Peyer's patch (tissue), 4 donors: ENCODE measurements around the gene NKX6-1. TPM values are rescaled to one million over a fixed set of nuclear protein-coding genes. Genes with fewer than 3 reads are reported as not detected.

ENCODE experiments used
- DNase-seq, 3 donors: peaks; one replicate each; pipeline ENCODE4 v3.0.0-alpha.2; 2017 to 2019
- H3K27ac ChIP-seq, 4 donors: fragments of 200-600 bp; sonication (generic); one replicate each; pipeline ENCODE4 v1.5.1; 2016 to 2019
- H3K27me3 ChIP-seq, 2 donors: fragments of 200-600 bp; sonication (generic); one replicate each; pipeline ENCODE4 v1.5.1; 2019
- H3K36me3 ChIP-seq, 3 donors: fragments of 200-600 bp; sonication (generic); one replicate each; pipeline ENCODE4 v1.5.1; 2016 to 2019
- H3K4me1 ChIP-seq, 4 donors: fragments of 200-600 bp; sonication (generic); one replicate each; pipeline ENCODE4 v1.5.1; 2016 to 2019
- H3K4me3 ChIP-seq, 4 donors: fragments of 200-600 bp; sonication (generic); 1 replicate in 3 of 4; 2 replicates in 1 of 4; pipeline ENCODE4 v1.5.1; 2016 to 2019; ENCODE audit warnings: mild to moderate bottlenecking in 1 of 4
- H3K9me3 ChIP-seq, 4 donors: fragments of 200-600 bp; sonication (generic); one replicate each; pipeline ENCODE4 v1.5.1; 2016 to 2019; ENCODE audit warnings: mild to moderate bottlenecking in 1 of 4
- CTCF ChIP-seq, 6 experiments: fragments of 450-650 bp in 4 of 6; fragments of 200-600 bp in 2 of 6; sonication (generic) in 1 of 6; IDR thresholded peaks; one replicate each; pipeline ENCODE4 v1.5.1; 2017 to 2019; ENCODE audit warnings: antibody characterized with exemption in 6 of 6, mild to moderate bottlenecking in 3 of 6, moderate library complexity in 1 of 6
- POLR2A ChIP-seq, 2 donors: fragments of 450-650 bp; IDR thresholded peaks; one replicate each; pipeline ENCODE4 v1.5.1; 2017; ENCODE audit warnings: antibody characterized with exemption in 2 of 2, mild to moderate bottlenecking in 2 of 2, moderate library complexity in 2 of 2
- total RNA-seq, 4 donors: library from RNA; depleted of rRNA; stranded (reverse); fragments of >200 nt; gene quantifications; one replicate each; pipeline ENCODE4 v1.1.0, GENCODE V29; 2016

NKX6-1 gene
- total RNA-seq, 4 donors from 2014 or later: not detected

- H3K27me3 ChIP-seq: peaks cover 0 to 37% of the 10 kb centered on the region in 2 donors
- H3K9me3 ChIP-seq: no peaks in the 10 kb centered on the region
- peaks cover 0 to 16% (median 3%) of the 10 kb centered on the region in 4 donors for H3K4me1 ChIP-seq
- peak in 4 of 6 experiments; percentile 18 to 64 (median 41) for TF ChIP-seq CTCF (IDR thresholded peaks at IDR 0.05)
- TF ChIP-seq POLR2A (IDR thresholded peaks at IDR 0.05): no peak
- H3K4me3 ChIP-seq: peak overlapping the region in 3 of 4 donors; percentile 1 to 39 (median 2)
- DNase-seq: no peak
- H3K27ac ChIP-seq: no peak overlapping the region
- no peaks in the 10 kb centered on the region for H3K36me3 ChIP-seq
Observed at GRCh38 chr4:84482564-84483563, 16.2 kb downstream of the NKX6-1 start.

- Histone ChIP-seq H3K4me3 (no peak overlapping the region), H3K36me3 (no peaks in the 10 kb centered on the region), H3K27me3 (peaks cover 0 to 32% of the 10 kb centered on the region in 2 donors), H3K27ac (no peak overlapping the region), H3K9me3 (no peaks in the 10 kb centered on the region), H3K4me1 (peaks cover 0 to 16% (median 3%) of the 10 kb centered on the region in 4 donors)
- DNase-seq: no peak
- TF ChIP-seq CTCF (IDR thresholded peaks at IDR 0.05) (no peak), POLR2A (IDR thresholded peaks at IDR 0.05) (no peak)
Observed at GRCh38 chr4:84481860-84482245, 17.2 kb downstream of the NKX6-1 start.

- no peak for DNase-seq
- H3K4me1 ChIP-seq: peaks cover 0 to 16% (median 3%) of the 10 kb centered on the region in 4 donors
- no peak overlapping the region for H3K4me3 ChIP-seq
- no peaks in the 10 kb centered on the region for H3K36me3 ChIP-seq
- peaks cover 0 to 32% of the 10 kb centered on the region in 2 donors for H3K27me3 ChIP-seq
- TF ChIP-seq CTCF (IDR thresholded peaks at IDR 0.05): no peak
- TF ChIP-seq POLR2A (IDR thresholded peaks at IDR 0.05): no peak
- no peaks in the 10 kb centered on the region for H3K9me3 ChIP-seq
- H3K27ac ChIP-seq: no peak overlapping the region
Observed at GRCh38 chr4:84481077-84481859, 17.8 kb downstream of the NKX6-1 start.

GRCh38 chr4:84480082-84480481, 19.0 kb downstream of the NKX6-1 start:
- TF ChIP-seq CTCF (IDR thresholded peaks at IDR 0.05): no peak
- no peak for TF ChIP-seq POLR2A (IDR thresholded peaks at IDR 0.05)
- Histone ChIP-seq H3K27me3 (peaks cover 0 to 32% of the 10 kb centered on the region in 2 donors), H3K4me3 (no peak overlapping the region), H3K4me1 (peaks cover 0 to 16% (median 3%) of the 10 kb centered on the region in 4 donors), H3K27ac (no peak overlapping the region), H3K9me3 (no peaks in the 10 kb centered on the region), H3K36me3 (no peaks in the 10 kb centered on the region)
- DNase-seq: no peak

- Histone ChIP-seq H3K27me3 (peaks cover 0 to 32% of the 10 kb centered on the region in 2 donors), H3K4me3 (no peak overlapping the region), H3K9me3 (no peaks in the 10 kb centered on the region), H3K36me3 (no peaks in the 10 kb centered on the region), H3K4me1 (peaks cover 0 to 16% (median 3%) of the 10 kb centered on the region in 4 donors), H3K27ac (no peak overlapping the region)
- no peak for TF ChIP-seq POLR2A (IDR thresholded peaks at IDR 0.05)
- TF ChIP-seq CTCF (IDR thresholded peaks at IDR 0.05): no peak
- no peak for DNase-seq
Observed at GRCh38 chr4:84479663-84480062, 19.4 kb downstream of the NKX6-1 start.
